ENCODE data around the gene AGBL2.

Gene AGBL2

GRCh38 chr11:47626234-47626633 is 88.9 kb downstream of the AGBL2 start:
- no peak for DNase-seq

GRCh38 chr11:47620836-47621378 is 94.3 kb downstream of the AGBL2 start:
- no peak for DNase-seq

DNA sequence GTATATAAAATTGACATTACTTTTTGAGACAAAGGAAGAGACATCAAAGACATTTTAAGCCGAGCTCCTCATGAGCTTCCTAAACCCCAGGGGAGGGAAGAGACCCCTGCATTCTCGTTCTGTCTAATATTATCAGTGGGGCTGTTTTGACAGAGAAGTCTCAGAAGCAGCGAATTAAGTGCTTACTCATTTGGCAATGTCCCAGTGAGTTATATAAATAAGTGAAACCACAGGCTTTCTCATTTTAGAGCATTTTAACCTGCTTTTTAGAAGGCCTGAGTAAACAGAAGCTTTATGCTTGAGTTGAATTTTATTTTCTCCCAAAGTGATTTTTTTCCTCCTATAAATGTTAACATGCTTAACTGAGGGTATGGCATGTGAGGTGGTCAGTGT is 97.8 kb downstream of the AGBL2 start:
- no peak for DNase-seq

GRCh38 chr11:47616726-47617416 is 98.3 kb downstream of the AGBL2 start:
- no peak for DNase-seq

- DNase-seq = no peak
Observed at GRCh38 chr11:47615249-47615648, 99.9 kb downstream of the AGBL2 start.

GRCh38 chr11:47611348-47611794 is 103.8 kb downstream of the AGBL2 start:
- DNase-seq = no peak

DNA sequence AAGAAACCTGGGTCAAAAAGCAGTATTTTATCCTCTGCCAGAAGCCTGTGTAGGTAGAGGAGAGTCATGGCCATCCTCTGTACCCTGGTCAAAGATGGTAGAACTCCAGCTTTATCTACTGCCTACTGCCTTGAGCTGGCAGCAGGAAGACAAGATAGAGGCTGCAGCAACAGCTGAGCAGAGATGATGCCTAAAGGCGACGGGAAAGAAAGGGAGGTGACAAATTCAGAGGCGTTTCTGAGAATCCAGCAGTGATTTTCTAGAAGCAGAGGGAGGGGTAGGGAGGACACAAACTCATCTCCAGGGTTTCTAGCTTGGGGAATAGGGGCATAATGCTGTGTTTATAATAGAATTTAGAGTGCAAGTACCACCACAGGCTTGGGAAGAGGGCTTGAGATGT is 105.5 kb downstream of the AGBL2 start:
- no peak for DNase-seq

Data from activated gamma-delta T cell treated with Interleukin-2 at 50 U/mL for 16 hours (primary cell).